GM03348 (cell line): Measurements from ENCODE around the gene SCNN1A.

Source experiments
- DNase-seq: peaks from one replicate; pipeline ENCODE4 v3.0.0; 2012; ENCODE audit warnings: low spot score

SCNN1A gene

GRCh38 chr12:6317693-6318439 lies 57.5 kb downstream of the SCNN1A start:
- DNase-seq = no peak

GRCh38 chr12:6316921-6317692 lies 58.3 kb downstream of the SCNN1A start:
- no peak for DNase-seq

GRCh38 chr12:6315704-6316597 lies 59.4 kb downstream of the SCNN1A start:
- no peak for DNase-seq

GRCh38 chr12:6315184-6315583 lies 60.2 kb downstream of the SCNN1A start:
- no peak for DNase-seq

- no peak for DNase-seq
These were observed 60.6 kb downstream of the SCNN1A start for GRCh38 chr12:6314776-6315175.

GRCh38 chr12:6313326-6313940 lies 61.9 kb downstream of the SCNN1A start:
- DNase-seq = no peak

GRCh38 chr12:6312529-6313325 lies 62.6 kb downstream of the SCNN1A start:
- peak; percentile 70 for DNase-seq

GRCh38 chr12:6311822-6312528 lies 63.4 kb downstream of the SCNN1A start:
- DNase-seq = no peak

GRCh38 chr12:6310771-6311610 lies 64.4 kb downstream of the SCNN1A start:
- no peak for DNase-seq

- no peak for DNase-seq
These were observed 67.8 kb downstream of the SCNN1A start for GRCh38 chr12:6307529-6307928.

GRCh38 chr12:6306599-6307220 lies 68.7 kb downstream of the SCNN1A start:
- DNase-seq = no peak

GRCh38 chr12:6306151-6306550 lies 69.2 kb downstream of the SCNN1A start:
- DNase-seq = no peak

- no peak for DNase-seq
These were observed 72.3 kb downstream of the SCNN1A start for GRCh38 chr12:6303071-6303470.

- no peak for DNase-seq
These were observed 72.7 kb downstream of the SCNN1A start for GRCh38 chr12:6302621-6303020.

GRCh38 chr12:6301721-6302120 lies 73.6 kb downstream of the SCNN1A start:
- no peak for DNase-seq

- no peak for DNase-seq
These were observed 78.2 kb downstream of the SCNN1A start for GRCh38 chr12:6297170-6297569.
